Panc1 (cell line): ENCODE data around the gene ACTR3C.

Experiments used
- POLR2AphosphoS5 ChIP-seq: IDR thresholded peaks from 2 replicates; pipeline ENCODE4 v1.6.1; 2012; ENCODE audit warnings: mild to moderate bottlenecking, low read depth, low read length, moderate library complexity
- SIN3A ChIP-seq: IDR thresholded peaks from 2 replicates; pipeline ENCODE4 v1.6.1; 2012; ENCODE audit warnings: low read depth, mild to moderate bottlenecking, low read length, moderate library complexity, borderline replicate concordance; ENCODE audit not compliant: insufficient read depth
- TCF7L2 ChIP-seq: IDR thresholded peaks from 2 replicates; pipeline ENCODE4 v1.6.1; 2011; ENCODE audit warnings: mild to moderate bottlenecking, low read depth, low read length, inconsistent platforms
- TF ChIP-seq, protein P1 (sequence below): fragments of 450-650 bp; IDR thresholded peaks from 2 replicates; pipeline ENCODE4 v1.5.1; 2017; ENCODE audit warnings: mild to moderate bottlenecking
- TF ChIP-seq, protein P2 (sequence below), 2 experiments: IDR thresholded peaks; 2 replicates each; pipeline ENCODE4 v1.6.1; 2011 to 2012; ENCODE audit warnings: low read depth in 2 of 2, control low read depth in 1 of 2, low read length in 1 of 2, mild to moderate bottlenecking in 1 of 2, moderate library complexity in 1 of 2; ENCODE audit not compliant: insufficient read depth in 1 of 2

DNA sequence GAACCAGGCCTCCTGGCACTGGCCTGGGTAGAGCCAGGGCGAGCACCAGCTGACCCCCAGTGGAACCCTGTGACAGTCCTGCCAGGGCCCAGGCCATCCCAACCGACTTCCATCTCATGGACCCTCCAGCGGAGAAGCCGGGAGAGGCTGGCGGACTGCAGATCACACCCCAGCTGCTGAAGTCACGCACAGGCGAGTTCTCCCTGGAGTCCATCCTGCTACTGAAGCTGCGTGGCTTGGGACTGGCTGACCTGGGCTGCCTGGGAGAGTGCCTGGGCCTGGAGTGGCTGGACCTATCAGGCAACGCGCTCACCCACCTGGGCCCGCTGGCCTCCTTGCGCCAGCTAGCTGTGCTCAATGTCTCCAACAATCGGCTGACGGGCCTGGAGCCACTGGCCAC is 13.4 kb upstream of the ACTR3C start:
- TF ChIP-seq, protein P1, sequence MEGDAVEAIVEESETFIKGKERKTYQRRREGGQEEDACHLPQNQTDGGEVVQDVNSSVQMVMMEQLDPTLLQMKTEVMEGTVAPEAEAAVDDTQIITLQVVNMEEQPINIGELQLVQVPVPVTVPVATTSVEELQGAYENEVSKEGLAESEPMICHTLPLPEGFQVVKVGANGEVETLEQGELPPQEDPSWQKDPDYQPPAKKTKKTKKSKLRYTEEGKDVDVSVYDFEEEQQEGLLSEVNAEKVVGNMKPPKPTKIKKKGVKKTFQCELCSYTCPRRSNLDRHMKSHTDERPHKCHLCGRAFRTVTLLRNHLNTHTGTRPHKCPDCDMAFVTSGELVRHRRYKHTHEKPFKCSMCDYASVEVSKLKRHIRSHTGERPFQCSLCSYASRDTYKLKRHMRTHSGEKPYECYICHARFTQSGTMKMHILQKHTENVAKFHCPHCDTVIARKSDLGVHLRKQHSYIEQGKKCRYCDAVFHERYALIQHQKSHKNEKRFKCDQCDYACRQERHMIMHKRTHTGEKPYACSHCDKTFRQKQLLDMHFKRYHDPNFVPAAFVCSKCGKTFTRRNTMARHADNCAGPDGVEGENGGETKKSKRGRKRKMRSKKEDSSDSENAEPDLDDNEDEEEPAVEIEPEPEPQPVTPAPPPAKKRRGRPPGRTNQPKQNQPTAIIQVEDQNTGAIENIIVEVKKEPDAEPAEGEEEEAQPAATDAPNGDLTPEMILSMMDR = no peak
- no peak for TF ChIP-seq POLR2AphosphoS5
- TF ChIP-seq, protein P2, sequence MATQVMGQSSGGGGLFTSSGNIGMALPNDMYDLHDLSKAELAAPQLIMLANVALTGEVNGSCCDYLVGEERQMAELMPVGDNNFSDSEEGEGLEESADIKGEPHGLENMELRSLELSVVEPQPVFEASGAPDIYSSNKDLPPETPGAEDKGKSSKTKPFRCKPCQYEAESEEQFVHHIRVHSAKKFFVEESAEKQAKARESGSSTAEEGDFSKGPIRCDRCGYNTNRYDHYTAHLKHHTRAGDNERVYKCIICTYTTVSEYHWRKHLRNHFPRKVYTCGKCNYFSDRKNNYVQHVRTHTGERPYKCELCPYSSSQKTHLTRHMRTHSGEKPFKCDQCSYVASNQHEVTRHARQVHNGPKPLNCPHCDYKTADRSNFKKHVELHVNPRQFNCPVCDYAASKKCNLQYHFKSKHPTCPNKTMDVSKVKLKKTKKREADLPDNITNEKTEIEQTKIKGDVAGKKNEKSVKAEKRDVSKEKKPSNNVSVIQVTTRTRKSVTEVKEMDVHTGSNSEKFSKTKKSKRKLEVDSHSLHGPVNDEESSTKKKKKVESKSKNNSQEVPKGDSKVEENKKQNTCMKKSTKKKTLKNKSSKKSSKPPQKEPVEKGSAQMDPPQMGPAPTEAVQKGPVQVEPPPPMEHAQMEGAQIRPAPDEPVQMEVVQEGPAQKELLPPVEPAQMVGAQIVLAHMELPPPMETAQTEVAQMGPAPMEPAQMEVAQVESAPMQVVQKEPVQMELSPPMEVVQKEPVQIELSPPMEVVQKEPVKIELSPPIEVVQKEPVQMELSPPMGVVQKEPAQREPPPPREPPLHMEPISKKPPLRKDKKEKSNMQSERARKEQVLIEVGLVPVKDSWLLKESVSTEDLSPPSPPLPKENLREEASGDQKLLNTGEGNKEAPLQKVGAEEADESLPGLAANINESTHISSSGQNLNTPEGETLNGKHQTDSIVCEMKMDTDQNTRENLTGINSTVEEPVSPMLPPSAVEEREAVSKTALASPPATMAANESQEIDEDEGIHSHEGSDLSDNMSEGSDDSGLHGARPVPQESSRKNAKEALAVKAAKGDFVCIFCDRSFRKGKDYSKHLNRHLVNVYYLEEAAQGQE (IDR thresholded peaks at IDR 0.05; ENCODE audit: insufficient read depth in 1 of 2, low read depth in 2 of 2, low read length in 1 of 2) = no peak
- TF ChIP-seq TCF7L2 = no peak
- TF ChIP-seq SIN3A = no peak
